ENCODE data around the gene HMG20B. TPM values are rescaled to one million over a fixed set of nuclear protein-coding genes. Genes with fewer than 3 reads are reported as not detected.
A peak's percentile ranks its signal among the peaks of the same experiment; 100 is the strongest.

HMG20B gene
- total RNA-seq, 3 donors from 2014 or later = 120 to 142 (median 127) TPM

- H3K27ac ChIP-seq = peak overlapping the region in 1 of 2 donors; percentile 73
- peaks cover 9% of the 10 kb centered on the region for H3K36me3 ChIP-seq
- H3K4me1 ChIP-seq = peaks cover 0 to 7% of the 10 kb centered on the region in 2 donors
- H3K27me3 ChIP-seq = no peaks in the 10 kb centered on the region
- TF ChIP-seq CTCF (IDR thresholded peaks at IDR 0.05) (no peak), POLR2AphosphoS5 (IDR thresholded peaks at IDR 0.05) (no peak), POLR2A (IDR thresholded peaks at IDR 0.05) (no peak)
- DNase-seq (ENCODE audit: low spot score in 2 of 2) = no peak
- H3K9me3 ChIP-seq = no peaks in the 10 kb centered on the region
- no peak overlapping the region for H3K4me3 ChIP-seq
- intact Hi-C loops (cut with DNase I; ENCODE audit: low total_unique reads) = no loop called here
These were observed 37.3 kb downstream of the HMG20B start for GRCh38 chr19:3609779-3610719.

GRCh38 chr19:3610745-3611717 is 38.3 kb downstream of the HMG20B start:
- TF ChIP-seq POLR2AphosphoS5 (IDR thresholded peaks at IDR 0.05) = no peak
- no peak for TF ChIP-seq CTCF (IDR thresholded peaks at IDR 0.05)
- TF ChIP-seq POLR2A (IDR thresholded peaks at IDR 0.05) = no peak
- no peaks in the 10 kb centered on the region for H3K9me3 ChIP-seq
- no peak overlapping the region for H3K4me3 ChIP-seq
- H3K36me3 ChIP-seq = peaks cover 9% of the 10 kb centered on the region
- peaks cover 0 to 7% of the 10 kb centered on the region in 2 donors for H3K4me1 ChIP-seq
- intact Hi-C loops (cut with DNase I; ENCODE audit: low total_unique reads) = no loop called here
- no peaks in the 10 kb centered on the region for H3K27me3 ChIP-seq
- H3K27ac ChIP-seq = no peak overlapping the region
- DNase-seq (ENCODE audit: low spot score in 2 of 2) = no peak

GRCh38 chr19:3611841-3612240 is 39.1 kb downstream of the HMG20B start:
- Histone ChIP-seq H3K4me1 (peaks cover 0 to 5% of the 10 kb centered on the region in 2 donors), H3K4me3 (no peak overlapping the region), H3K27ac (no peak overlapping the region), H3K27me3 (no peaks in the 10 kb centered on the region), H3K36me3 (peaks cover 9% of the 10 kb centered on the region), H3K9me3 (no peaks in the 10 kb centered on the region)
- intact Hi-C loops (cut with DNase I; ENCODE audit: low total_unique reads) = no loop called here
- no peak for DNase-seq (ENCODE audit: low spot score in 2 of 2)
- TF ChIP-seq POLR2A (IDR thresholded peaks at IDR 0.05) (no peak), CTCF (IDR thresholded peaks at IDR 0.05) (no peak), POLR2AphosphoS5 (IDR thresholded peaks at IDR 0.05) (no peak)

- no peaks in the 10 kb centered on the region for H3K4me1 ChIP-seq
These were observed 39.6 kb downstream of the HMG20B start for GRCh38 chr19:3612330-3612729.

More at GRCh38 chr19:3612330-3612729, 39.6 kb downstream of the HMG20B start:
- no peak for TF ChIP-seq CTCF (IDR thresholded peaks at IDR 0.05)
- TF ChIP-seq POLR2AphosphoS5 (IDR thresholded peaks at IDR 0.05) = no peak
- no peak for TF ChIP-seq POLR2A (IDR thresholded peaks at IDR 0.05)
- H3K36me3 ChIP-seq = peaks cover 9% of the 10 kb centered on the region
- H3K9me3 ChIP-seq = no peaks in the 10 kb centered on the region
- no peaks in the 10 kb centered on the region for H3K27me3 ChIP-seq
- H3K27ac ChIP-seq = no peak overlapping the region
- intact Hi-C loops (cut with DNase I; ENCODE audit: low total_unique reads) = no loop called here
- no peak for DNase-seq (ENCODE audit: low spot score in 2 of 2)
- no peak overlapping the region for H3K4me3 ChIP-seq
